Measurements from ENCODE around the gene PTCH1. TPM values are rescaled to one million over a fixed set of nuclear protein-coding genes. Genes with fewer than 3 reads are reported as not detected.

The PTCH1 gene
- polyA plus RNA-seq (2012; ENCODE audit: insufficient read depth, insufficient read length) = 1.2 TPM

DNA sequence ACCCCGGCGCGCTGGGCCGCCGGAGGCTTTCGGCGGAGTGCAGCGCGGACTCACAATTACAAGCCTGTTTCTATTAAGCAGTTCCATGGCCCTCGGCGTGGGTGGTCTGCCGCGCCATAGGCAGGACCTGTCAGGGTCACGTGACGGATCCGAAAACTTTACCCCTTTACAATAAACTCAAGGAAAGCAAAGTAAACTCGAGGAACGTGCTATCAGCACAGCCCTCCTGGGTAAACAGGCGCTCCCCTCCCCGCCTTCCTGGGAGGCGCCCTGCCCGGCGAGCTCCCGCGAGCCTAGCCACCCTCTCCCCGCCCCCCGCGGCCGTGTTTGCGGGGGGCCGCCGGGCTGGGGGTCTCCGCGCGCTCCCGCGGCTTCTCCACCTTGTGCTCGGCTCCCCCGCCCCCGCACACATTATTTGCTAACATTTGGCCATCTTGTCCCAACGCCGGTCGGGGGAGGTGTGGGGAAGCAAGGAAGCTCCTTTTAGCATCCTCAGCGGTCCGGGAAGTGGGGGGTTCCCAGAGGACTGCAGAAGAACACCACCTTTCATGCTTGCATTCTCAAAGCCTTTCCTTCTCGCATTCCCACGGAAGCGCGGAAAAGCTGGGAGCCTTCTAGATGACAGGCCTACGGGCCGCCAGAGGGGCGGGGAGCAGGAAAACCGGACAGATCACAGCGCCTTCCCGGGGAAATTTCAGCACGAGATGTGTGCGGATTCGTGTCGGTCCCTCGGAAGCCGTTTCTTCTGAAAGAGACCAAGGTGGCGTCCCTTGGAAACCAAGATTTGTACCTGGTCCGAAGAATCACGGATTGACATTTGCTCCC is at the start of gene PTCH1:
PTCH1 (minus strand) TSS at position 238 of the 825 bp plus-strand sequence.
- no peak for DNase-seq (ENCODE audit: low read depth, low spot score)
- peak within 1 kb of the TSS; percentile 46 for H3K4me3 ChIP-seq (ENCODE audit: low read length)

DNA sequence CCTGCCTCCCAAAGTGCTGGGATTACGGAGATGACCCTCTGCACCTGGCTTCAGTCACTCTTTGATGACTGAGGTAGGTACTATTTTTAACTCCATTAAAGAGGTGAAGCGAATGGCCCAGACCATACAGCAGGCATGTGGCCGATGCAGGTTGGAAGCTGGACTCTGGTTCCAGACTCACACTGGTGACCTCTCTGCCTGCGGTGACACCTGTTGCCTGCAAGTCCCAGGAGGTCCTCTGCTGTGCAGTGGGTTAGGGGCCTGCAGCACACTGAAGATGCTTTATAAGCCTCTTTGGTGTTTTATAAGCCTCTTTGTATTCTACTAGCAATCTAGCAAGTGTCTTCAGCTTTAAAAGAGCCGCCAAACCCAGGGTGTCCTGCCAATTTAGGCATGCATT is 49.2 kb upstream of the PTCH1 start:
- DNase-seq (ENCODE audit: low read depth, low spot score) = no peak
- H3K4me3 ChIP-seq (ENCODE audit: low read length) = no peak overlapping the region

DNA sequence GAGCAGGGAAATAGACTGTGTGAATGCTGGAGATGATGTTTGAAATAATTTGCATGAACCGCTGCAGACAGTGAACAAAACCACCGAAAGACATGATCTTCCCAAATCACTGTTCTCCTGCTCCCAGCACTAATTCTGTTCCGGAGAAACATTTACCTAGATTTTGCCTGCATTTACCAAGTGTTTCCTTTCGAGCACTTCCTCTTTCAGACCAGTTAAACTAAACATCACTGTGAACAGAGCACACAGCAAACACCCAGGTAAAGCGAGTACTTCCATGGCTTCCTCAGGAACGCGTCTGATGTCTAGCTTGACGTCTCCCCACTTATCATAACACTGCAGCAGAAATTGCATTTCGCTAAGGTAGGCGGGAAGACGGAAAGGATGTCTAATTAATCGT is 45.1 kb upstream of the PTCH1 start:
- no peak overlapping the region for H3K4me3 ChIP-seq (ENCODE audit: low read length)
- no peak for DNase-seq (ENCODE audit: low read depth, low spot score)

DNA sequence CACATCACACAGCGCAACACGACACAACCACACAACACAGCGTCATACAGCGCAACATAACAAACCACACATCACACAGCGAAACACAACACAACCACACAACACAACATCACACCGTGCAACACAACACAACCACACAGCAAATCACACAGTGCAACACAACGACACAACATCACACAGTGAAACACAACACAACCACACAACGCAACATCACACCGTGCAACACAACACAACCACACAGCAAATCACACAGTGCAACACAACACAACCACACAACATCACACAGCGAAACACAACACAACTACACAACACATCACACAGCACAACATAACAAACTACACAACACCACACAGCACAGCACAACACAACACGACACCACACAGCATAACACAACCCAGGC is 40.4 kb upstream of the PTCH1 start:
- H3K4me3 ChIP-seq (ENCODE audit: low read length) = no peak overlapping the region
- DNase-seq (ENCODE audit: low read depth, low spot score) = no peak

DNA sequence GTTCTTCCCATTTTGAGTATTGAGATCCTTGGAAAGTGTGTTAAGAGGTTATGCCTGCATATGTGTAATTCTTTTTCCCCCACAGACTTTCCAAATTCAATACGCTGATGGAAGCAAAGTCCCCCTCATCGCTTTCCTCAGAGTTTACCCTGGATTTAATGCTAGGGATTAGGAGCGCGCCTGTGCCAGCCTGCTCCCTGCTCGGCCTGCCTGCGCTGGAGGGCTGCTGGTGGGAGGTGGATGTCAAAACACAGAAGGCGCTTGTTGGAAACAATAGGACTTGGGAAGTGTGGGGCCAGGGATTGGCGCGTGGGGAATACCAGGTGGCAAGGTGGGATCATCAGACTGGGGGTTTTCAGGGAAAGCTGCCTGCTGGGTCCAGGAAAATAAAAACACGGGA is 39.8 kb upstream of the PTCH1 start:
- H3K4me3 ChIP-seq (ENCODE audit: low read length) = no peak overlapping the region
- DNase-seq (ENCODE audit: low read depth, low spot score) = no peak

DNA sequence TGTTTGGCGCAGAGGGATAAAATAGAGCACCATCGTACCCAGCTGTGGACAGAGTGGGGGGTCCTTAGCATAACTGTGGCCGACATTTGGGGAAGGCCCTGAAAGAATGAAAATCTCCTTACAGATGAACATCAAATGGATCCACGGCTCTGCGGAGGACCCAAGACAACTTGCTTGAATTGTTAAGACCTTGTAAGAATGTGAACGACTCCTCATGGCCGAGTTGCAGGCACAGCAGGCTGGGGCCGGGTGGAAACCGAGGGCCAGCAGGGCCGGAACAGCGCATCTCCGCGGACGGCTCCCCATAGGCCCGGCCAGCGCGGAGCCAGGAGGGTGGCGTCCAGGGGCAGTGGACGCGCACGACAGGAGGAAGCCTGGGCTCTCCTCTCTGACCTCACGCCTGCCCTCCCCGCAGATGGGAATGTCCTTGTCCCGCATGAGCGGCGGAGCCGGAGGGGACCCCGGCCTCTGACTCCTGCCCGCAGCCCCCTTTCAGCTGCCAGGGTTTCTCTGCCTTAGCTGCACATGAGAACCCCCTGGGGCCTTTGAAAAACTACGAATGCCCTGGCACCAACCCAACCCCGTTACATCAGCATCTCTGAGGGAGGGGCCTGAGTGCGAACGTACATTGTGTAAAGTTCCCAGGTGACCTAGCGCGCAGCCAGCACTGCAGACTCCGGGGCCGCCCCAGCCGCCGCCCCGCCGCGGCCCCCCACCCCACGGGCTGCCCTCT is 36.2 kb upstream of the PTCH1 start:
- H3K4me3 ChIP-seq (ENCODE audit: low read length) = no peak overlapping the region
- no peak for DNase-seq (ENCODE audit: low read depth, low spot score)

DNA sequence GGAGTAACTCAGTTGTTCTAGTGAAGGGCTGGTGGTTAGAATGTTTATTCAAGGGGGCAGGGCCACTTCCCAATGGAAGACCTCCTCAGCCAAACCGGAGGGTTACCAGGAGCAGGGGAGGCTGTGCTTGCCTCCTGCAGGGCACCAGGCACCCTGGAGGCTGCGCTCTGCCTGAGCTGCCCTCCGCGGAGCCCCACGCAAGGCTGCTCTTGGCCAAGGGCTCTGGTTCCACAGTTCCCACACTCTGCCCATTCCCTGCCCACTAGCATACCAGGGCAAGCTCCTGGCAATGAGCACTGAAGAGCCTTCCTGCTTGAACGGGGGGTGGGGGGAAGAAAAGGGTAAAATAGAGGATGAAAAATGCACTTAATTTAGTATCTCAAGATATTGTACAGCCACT is 35.5 kb upstream of the PTCH1 start:
- H3K4me3 ChIP-seq (ENCODE audit: low read length) = no peak overlapping the region
- no peak for DNase-seq (ENCODE audit: low read depth, low spot score)

DNA sequence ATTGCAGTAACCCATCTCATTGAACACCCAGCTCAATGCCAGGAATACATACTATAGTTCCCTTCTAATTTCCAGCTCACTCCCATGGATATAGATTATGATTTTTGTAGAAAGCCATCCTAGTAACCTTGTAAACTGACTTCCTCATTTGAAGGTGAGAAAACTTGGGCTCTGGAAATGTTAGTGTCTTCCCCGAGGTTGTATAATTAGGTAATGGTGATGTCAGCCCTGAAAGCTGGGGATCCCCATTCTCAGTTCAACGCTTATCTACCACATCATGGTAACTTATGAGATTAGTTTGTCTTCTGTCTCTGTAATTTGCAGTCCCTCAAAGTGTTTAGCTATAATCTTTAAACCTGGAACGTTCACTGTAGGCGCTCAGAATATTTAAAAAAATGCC is 34.6 kb upstream of the PTCH1 start:
- no peak overlapping the region for H3K4me3 ChIP-seq (ENCODE audit: low read length)
- DNase-seq (ENCODE audit: low read depth, low spot score) = no peak

DNA sequence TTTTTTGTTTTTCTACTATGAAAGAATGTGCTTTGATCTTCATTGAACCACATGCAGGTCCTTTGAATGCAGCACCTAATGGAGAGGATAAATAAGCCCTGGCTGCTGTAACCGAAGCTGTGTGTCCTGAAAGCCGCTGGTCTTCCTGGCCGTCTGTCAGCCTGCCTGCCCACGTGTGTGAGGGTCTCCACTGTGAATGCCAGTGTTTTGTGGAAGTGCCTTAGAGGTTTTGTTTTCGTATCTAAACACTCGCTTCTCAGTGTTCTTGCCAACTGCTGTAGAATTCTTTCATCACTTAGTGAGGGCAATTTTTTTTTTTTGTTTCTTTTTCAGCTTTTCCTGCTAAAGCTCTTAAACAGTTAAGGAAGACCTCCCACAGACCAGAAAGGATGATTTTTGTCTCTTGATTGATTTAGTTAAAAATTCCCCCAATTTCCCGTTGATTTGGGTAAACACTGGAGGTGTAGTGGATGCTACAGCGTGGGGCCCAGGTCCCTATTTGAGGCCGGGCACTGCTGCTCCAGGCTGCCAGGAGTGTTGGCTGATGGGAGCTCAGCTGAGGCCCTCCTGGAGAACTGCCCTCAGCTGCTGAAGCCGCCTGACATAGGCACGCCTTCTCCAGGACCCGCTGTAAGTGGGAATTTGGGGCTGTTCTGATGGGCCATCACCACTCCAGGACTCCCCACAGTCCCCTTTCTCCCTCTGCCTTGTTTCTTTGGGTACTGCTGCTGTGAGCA is 29.2 kb upstream of the PTCH1 start:
- no peak for DNase-seq (ENCODE audit: low read depth, low spot score)
- H3K4me3 ChIP-seq (ENCODE audit: low read length) = no peak overlapping the region

DNA sequence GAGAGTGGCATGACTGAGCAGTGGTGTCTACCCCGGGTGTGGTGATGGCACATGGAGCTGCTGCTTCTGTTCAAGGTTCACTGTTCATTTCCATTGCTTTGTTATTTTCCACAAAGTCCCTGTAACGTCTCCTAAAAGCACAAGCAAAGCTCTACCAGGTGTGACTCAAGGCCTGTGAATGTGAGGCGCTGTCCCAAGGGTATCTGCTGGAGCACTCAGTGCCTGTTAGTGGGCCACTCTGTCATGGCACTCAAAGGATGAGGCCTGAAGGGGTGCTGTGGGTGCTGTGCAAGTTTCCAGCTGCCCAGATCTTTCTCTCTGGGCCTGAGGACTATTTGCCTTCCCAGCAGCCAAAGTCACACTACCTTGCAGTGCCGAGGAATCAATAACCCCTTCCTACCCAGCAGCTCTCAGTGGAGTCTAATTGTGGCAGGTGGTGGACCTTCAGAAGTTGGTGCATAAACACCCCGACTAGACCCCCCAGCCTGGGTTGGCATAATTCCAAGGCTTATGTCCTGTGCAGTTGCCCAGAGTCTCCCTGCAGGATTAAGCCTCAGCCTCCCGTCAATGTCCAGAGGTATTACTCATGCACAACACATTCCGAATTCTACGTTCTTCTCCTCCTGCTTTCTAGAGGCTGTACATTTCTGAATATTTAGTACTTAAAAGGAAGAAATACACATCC is 17.4 kb upstream of the PTCH1 start:
- no peak overlapping the region for H3K4me3 ChIP-seq (ENCODE audit: low read length)
- no peak for DNase-seq (ENCODE audit: low read depth, low spot score)

DNA sequence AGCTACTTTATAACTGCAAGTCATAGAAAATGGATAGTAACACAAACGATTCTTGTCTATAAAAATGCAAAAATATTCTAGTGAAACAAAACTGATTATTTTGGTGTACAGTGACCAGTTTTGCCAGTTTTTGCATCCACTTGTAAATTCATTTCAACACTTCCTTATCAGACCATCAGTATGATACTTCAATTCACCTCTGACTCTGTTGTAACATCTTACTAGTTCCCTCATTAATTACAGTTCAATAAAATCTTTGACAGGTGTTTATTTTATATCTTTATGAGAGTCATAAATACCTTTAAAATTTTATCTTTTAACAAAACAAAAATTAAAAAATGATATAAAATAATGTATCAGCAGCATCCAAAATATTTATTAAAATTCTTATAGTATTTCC is 13.1 kb upstream of the PTCH1 start:
- no peak overlapping the region for H3K4me3 ChIP-seq (ENCODE audit: low read length)
- DNase-seq (ENCODE audit: low read depth, low spot score) = no peak

DNA sequence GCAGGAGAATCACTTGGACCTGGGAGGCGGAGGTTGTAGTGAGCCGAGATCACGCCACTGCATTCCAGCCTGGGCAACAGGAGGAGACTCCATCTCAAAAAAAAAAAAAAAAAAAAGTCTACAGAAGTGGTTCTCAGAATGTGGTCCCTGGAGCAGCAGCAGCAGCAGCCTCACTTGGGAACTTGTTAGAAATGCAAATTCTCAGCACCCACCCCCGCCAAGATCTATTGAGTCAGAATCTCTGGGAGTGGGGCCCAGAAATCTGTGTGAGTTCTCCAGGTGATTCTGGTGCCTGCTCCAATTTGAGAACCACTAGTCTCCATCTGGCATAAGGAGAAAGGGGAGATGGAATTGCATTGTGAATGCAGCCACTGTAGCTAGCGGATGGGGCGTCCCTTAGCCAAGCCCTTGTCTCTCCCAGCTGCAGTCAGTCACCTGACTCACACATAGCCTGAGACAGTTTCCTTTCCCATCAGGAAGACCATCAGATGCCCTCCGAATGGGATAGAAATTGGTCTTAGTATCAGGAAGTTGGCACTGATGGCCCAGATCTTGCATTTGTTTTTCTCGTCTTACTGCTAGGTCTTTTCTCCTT is 12.2 kb upstream of the PTCH1 start:
- no peak for DNase-seq (ENCODE audit: low read depth, low spot score)
- H3K4me3 ChIP-seq (ENCODE audit: low read length) = no peak overlapping the region

DNA sequence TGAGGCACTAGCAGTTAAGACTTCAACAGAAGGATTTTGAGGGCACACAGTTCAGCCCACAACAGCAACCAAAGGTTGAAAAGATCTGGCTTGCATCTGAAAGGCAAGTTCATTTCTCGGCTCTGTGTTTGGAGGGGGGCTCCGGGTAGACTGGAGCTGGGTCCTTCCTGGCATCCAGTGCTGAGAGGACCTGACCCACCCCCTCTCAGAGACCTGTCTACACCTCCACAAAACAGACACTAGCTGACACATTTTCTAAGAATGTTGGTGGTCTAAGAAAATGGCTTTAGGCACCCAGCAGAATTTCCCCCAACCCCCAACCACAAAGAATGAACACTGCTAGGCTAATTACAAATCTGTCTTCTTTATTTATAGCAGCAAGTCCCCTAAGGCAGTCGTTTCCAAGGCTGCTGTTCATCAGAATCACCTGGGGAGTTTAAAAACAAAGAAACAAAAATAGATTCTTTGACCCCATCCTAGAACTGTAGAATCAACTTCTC is 6.2 kb upstream of the PTCH1 start:
- H3K4me3 ChIP-seq (ENCODE audit: low read length) = no peak overlapping the region
- no peak for DNase-seq (ENCODE audit: low read depth, low spot score)

DNA sequence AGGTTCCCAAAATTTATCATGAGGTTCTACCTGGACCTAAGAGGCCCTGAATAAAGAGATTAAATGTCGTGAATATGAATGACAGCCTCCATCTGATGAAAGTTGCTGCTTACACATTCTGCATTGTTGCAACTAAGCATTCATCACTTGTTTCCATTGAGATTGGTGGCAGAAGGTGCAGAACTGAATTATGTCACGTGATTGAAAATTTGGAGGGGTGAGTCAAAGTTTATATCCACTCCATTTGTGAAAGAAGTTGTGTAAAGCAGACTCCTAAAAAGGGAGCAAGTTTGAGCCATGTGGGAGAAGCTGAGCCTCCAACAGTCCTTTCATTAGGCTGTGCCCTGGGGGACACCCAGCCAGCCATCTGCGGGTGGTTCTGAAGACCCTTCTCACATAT is 4.9 kb upstream of the PTCH1 start:
- no peak for DNase-seq (ENCODE audit: low read depth, low spot score)
- no peak overlapping the region for H3K4me3 ChIP-seq (ENCODE audit: low read length)

DNA sequence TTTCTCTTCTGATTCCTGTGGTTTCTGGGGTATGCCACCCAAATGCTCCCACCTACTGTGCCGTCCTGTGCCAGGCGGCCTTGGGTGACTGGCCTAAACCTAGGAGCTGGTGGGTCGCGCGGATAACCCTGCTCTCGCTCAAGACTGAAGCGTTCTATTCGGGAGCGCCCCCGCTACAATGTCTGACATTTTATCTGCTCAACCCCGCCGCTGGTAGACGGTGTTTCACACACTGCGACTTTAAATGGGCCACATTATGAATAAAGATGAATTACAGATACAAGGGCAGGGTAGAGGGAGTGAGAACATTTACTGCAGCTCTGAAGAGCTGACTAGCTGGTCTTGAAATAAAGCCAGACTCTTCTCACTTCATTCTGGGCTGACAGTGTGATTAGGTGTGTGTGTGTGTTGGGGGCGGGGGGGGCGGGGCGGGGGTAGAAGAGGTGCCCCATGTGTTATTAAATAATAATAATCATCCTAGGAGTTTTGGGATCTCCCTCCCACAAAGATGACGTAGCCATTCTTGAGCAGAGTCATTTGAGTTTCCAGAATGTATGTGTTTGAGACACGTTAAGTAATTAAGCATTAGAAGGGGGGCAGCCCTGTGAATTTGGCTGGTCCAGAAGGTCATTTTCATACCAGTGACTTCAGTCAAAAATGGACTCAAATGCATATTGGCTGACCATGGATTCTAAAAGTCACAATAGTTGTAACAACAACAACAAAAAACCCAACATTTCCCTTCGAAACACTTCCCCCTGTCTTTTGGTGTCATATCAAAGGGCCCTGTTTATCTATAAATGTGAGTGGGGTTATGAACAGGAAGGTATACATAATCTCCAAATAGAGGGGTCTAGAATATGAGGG is 1.0 kb upstream of the PTCH1 start:
- no peak for DNase-seq (ENCODE audit: low read depth, low spot score)
- no peak overlapping the region for H3K4me3 ChIP-seq (ENCODE audit: low read length)

DNA sequence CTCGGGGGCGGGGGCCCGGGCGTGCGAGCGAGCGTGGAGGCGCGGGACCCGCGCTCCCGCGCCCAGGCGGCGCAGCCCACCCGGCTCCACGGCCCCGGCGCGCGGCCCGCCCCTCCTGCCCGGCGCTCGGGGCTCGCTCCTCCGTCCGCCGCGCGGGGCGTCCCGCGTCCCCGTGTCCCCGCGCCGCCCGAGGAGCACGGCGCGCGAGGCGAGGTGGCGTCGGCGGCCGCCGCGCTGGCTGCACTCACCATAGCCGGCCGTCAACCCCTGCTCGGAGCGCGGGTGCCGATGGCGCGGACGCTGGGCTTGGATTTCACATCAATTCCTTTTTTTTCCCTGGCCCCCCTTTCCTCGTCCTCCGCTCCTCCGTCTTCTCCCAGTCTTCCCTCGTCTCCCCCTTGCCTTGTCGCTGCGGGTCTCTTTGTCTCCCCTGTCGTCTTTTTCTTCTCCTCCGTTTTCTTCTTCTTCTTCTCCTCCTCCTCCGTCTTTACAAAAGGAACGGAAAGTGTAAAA is 494 bp downstream of the PTCH1 start:
- no peak for DNase-seq (ENCODE audit: low read depth, low spot score)

DNA sequence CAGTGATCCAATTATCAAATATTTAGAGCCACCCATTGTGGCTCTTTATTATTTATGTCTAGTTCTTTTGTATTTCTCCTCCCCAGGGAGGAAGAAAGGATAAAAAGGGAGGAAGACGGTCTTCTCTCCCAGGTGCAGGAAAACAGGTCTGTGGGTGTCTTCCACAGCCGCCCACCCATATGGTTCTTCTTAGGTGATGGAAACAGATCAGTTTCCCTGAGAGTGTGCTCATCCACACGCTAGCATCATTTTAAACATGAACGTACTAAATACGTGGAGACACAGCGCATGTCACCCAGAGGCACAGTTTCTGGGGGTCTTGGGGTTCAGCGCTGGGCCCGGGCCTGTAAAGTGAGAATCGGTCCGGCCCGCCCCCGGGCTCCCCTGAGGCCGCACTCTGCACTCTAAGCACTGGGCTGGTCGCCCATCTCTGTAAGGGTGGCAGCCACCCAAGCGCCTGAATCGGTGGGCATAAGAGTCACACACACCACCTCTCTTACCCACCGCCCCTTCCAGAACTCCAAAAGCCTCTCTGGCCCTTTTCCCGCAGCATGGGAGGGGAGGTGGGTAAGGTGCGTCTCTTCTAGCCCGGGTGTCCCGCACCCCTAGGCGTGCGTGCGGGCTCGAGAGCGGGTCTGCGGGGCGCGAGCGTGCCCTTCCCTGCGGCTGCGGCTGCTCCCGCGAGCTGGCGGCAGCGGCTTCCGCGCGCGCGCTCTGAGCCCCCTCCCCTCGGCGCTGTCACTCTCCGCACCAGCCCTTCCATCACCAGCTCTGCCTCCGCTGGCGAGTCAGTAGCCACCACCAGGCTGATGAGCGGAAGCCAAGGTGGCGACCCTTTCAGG is 1.3 kb downstream of the PTCH1 start:
- no peak for DNase-seq (ENCODE audit: low read depth, low spot score)
- H3K4me3 ChIP-seq (ENCODE audit: low read length) = peak overlapping the region; percentile 32

More for the DNA sequence above, 494 bp downstream of the PTCH1 start:
- H3K4me3 ChIP-seq (ENCODE audit: low read length) = peak overlapping the region; percentile 46

Data from Jurkat, Clone E6-1 (cell line).